AG10803 (cell line): ENCODE measurements around the gene SUSD3.
"Not testable (repeated sequence)": the region's sequence is repeated elsewhere in the genome, so short reads cannot be mapped to it uniquely, and the experiment has no call there.

Source experiments
- DNase-seq: peaks from one replicate; pipeline ENCODE4 v3.0.0; 2010; ENCODE audit warnings: low read depth
- H3K4me3 ChIP-seq: 2 replicates; pipeline ENCODE4 v1.5.1; 2011; ENCODE audit warnings: mild to moderate bottlenecking, low read length, control low read depth
- TF ChIP-seq, protein P1 (sequence below): conservative IDR thresholded peaks from 2 replicates; pipeline ENCODE4 v1.5.1; 2011; ENCODE audit warnings: mild to moderate bottlenecking, low read length, control low read depth, inconsistent platforms

SUSD3 gene

GRCh38 chr9:93099551-93100275 is 41.2 kb downstream of the SUSD3 start:
- no peak overlapping the region for H3K4me3 ChIP-seq
- TF ChIP-seq, protein P1, sequence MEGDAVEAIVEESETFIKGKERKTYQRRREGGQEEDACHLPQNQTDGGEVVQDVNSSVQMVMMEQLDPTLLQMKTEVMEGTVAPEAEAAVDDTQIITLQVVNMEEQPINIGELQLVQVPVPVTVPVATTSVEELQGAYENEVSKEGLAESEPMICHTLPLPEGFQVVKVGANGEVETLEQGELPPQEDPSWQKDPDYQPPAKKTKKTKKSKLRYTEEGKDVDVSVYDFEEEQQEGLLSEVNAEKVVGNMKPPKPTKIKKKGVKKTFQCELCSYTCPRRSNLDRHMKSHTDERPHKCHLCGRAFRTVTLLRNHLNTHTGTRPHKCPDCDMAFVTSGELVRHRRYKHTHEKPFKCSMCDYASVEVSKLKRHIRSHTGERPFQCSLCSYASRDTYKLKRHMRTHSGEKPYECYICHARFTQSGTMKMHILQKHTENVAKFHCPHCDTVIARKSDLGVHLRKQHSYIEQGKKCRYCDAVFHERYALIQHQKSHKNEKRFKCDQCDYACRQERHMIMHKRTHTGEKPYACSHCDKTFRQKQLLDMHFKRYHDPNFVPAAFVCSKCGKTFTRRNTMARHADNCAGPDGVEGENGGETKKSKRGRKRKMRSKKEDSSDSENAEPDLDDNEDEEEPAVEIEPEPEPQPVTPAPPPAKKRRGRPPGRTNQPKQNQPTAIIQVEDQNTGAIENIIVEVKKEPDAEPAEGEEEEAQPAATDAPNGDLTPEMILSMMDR, result no peak
- DNase-seq, result no peak

GRCh38 chr9:93100276-93100636 is 41.8 kb downstream of the SUSD3 start:
- no peak overlapping the region for H3K4me3 ChIP-seq
- TF ChIP-seq, protein P1, result no peak
- no peak for DNase-seq

- H3K4me3 ChIP-seq, DNase-seq: not testable (repeated sequence)
Observed at GRCh38 chr9:93101086-93101485, 42.6 kb downstream of the SUSD3 start.

DNA sequence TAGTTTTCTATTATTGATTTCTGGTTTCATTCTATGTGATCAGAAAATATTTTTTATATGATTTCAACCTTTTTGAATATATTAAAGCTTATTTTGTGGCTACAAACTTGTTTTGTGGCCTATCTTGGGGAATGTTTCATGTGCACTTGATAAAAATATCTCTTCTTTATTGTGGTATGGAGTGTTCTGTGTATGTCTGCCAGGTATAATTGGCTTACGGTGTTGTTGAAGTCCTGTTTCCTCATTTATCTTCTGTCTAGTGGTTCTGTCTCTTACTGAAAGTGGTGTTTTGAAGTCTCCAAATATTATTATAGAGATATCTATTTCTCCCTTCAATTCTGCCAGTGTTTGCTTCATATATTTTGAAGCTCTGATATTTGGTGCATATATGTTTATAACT is 47.1 kb downstream of the SUSD3 start:
- DNase-seq, result no peak
- TF ChIP-seq, protein P1, result no peak
- H3K4me3 ChIP-seq, result no peak overlapping the region

DNA sequence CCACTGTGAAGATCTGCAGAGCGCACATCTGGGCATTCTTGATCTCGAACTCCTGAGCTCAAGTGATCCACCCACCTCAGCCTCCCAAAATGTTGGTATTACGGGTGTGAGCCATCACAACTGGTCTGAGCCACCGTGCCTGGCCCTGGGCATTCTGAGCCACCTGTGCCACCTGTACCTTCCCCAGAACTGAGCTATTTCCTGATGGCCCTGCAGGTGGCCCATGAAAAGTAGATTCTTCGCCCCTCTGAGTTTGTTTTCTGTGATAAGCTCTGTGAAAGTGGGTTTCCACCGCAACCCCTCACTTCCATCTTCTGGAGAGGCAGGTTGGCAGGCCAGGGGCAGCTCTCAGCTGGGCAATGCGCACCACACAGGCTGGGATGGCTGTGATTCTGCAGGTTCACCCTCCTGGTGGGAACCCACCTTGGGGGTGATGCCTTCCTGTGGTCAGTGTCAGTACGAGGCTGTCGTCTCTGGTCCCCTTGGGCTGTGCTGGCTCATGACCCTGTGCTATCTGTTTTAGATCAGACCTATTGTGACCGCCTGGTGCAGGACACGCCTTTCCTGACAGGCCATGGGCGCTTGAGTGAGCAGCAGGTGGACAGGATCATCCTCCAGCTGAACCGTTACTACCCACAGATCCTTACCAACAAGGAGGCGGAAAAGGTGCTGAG is 48.8 kb downstream of the SUSD3 start:
- no peak for DNase-seq
- TF ChIP-seq, protein P1, result no peak
- H3K4me3 ChIP-seq, result no peak overlapping the region

GRCh38 chr9:93107825-93108161 is 49.3 kb downstream of the SUSD3 start:
- DNase-seq, result no peak
- no peak overlapping the region for H3K4me3 ChIP-seq
- TF ChIP-seq, protein P1, result no peak

- TF ChIP-seq, protein P1, result no peak
- no peak for DNase-seq
- no peak overlapping the region for H3K4me3 ChIP-seq
Observed at GRCh38 chr9:93108291-93109041, 50.0 kb downstream of the SUSD3 start.
